Measurements from ENCODE around the gene ITSN2.

ITSN2 gene

GRCh38 chr2:24402242-24403097 lies 42.1 kb upstream of the ITSN2 start:
- Histone ChIP-seq H3K4me3 (ENCODE audit: low read depth, low read length) (no peak overlapping the region), H3K4me1 (no peaks in the 10 kb centered on the region), H3K9me3 (0 out of 2 replicates have a peak, but pooled peaks cover 3% of the 10 kb centered on the region), H3K36me3 (no peaks in the 10 kb centered on the region), H3K27me3 (no peaks in the 10 kb centered on the region)
- no peak for TF ChIP-seq CTCF (IDR thresholded peaks at IDR 0.05; ENCODE audit: low read depth, low read length)
- no peak for DNase-seq

GRCh38 chr2:24400207-24400907 lies 40.0 kb upstream of the ITSN2 start:
- H3K27me3 ChIP-seq, result no peaks in the 10 kb centered on the region
- 0 out of 2 replicates have a peak, but pooled peaks cover 3% of the 10 kb centered on the region for H3K9me3 ChIP-seq
- H3K4me3 ChIP-seq (ENCODE audit: low read depth, low read length), result no peak overlapping the region
- DNase-seq, result no peak
- no peak for TF ChIP-seq CTCF (IDR thresholded peaks at IDR 0.05; ENCODE audit: low read depth, low read length)
- no peaks in the 10 kb centered on the region for H3K4me1 ChIP-seq
- H3K36me3 ChIP-seq, result no peaks in the 10 kb centered on the region

- no peak for TF ChIP-seq CTCF (IDR thresholded peaks at IDR 0.05; ENCODE audit: low read depth, low read length)
- Histone ChIP-seq H3K27me3 (no peaks in the 10 kb centered on the region), H3K4me3 (ENCODE audit: low read depth, low read length) (no peak overlapping the region), H3K36me3 (no peaks in the 10 kb centered on the region), H3K9me3 (0 out of 2 replicates have a peak, but pooled peaks cover 3% of the 10 kb centered on the region), H3K4me1 (no peaks in the 10 kb centered on the region)
- DNase-seq, result no peak
These were observed 39.3 kb upstream of the ITSN2 start for GRCh38 chr2:24399434-24400206.

GRCh38 chr2:24394998-24395397 lies 34.7 kb upstream of the ITSN2 start:
- H3K4me1 ChIP-seq, result no peaks in the 10 kb centered on the region
- no peaks in the 10 kb centered on the region for H3K9me3 ChIP-seq
- no peak for DNase-seq
- no peaks in the 10 kb centered on the region for H3K36me3 ChIP-seq
- H3K4me3 ChIP-seq (ENCODE audit: low read depth, low read length), result no peak overlapping the region
- TF ChIP-seq CTCF (IDR thresholded peaks at IDR 0.05; ENCODE audit: low read depth, low read length), result no peak
- no peaks in the 10 kb centered on the region for H3K27me3 ChIP-seq

- H3K4me1 ChIP-seq, result no peaks in the 10 kb centered on the region
- H3K9me3 ChIP-seq, result no peaks in the 10 kb centered on the region
- H3K27me3 ChIP-seq, result no peaks in the 10 kb centered on the region
- no peak for DNase-seq
- H3K4me3 ChIP-seq (ENCODE audit: low read depth, low read length), result no peak overlapping the region
- H3K36me3 ChIP-seq, result no peaks in the 10 kb centered on the region
- TF ChIP-seq CTCF (IDR thresholded peaks at IDR 0.05; ENCODE audit: low read depth, low read length), result no peak
These were observed 32.3 kb upstream of the ITSN2 start for GRCh38 chr2:24392542-24393059.

Data from BE2C (cell line).